CD4-positive, alpha-beta T cell treated with Interferon gamma for 1 hour (primary cell): ENCODE data around the gene MACROH2A1.

Experiments
- DNase-seq: peaks from one replicate; pipeline ENCODE4 v3.0.0-alpha.2; 2020

The MACROH2A1 gene

GRCh38 chr5:135350536-135350935 lies 48.5 kb downstream of the MACROH2A1 start:
- DNase-seq, result no peak

- no peak for DNase-seq
Observed at GRCh38 chr5:135349886-135350285, 49.1 kb downstream of the MACROH2A1 start.

GRCh38 chr5:135349451-135349850 lies 49.6 kb downstream of the MACROH2A1 start:
- no peak for DNase-seq

DNA sequence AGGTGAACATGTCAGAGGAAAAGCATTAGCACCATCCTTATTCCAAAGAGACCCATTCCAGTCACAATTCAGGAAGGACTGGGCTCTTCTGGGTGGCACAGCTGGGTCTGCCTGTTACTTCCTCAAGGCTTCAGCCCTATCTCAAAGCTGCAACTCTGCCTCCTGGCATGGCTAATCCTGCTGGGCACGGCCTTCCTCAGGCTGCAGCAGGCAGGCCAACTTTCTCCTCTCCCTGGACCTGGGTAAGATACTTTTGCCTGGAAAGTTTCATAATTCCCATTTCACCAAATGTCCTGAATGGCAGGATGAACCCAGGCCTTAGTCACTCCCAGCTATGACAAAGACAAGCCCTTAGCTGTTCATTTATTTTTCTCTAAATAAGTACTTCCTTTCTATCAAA lies 50.1 kb downstream of the MACROH2A1 start:
- DNase-seq, result no peak

GRCh38 chr5:135347392-135347791 lies 51.6 kb downstream of the MACROH2A1 start:
- no peak for DNase-seq

DNA sequence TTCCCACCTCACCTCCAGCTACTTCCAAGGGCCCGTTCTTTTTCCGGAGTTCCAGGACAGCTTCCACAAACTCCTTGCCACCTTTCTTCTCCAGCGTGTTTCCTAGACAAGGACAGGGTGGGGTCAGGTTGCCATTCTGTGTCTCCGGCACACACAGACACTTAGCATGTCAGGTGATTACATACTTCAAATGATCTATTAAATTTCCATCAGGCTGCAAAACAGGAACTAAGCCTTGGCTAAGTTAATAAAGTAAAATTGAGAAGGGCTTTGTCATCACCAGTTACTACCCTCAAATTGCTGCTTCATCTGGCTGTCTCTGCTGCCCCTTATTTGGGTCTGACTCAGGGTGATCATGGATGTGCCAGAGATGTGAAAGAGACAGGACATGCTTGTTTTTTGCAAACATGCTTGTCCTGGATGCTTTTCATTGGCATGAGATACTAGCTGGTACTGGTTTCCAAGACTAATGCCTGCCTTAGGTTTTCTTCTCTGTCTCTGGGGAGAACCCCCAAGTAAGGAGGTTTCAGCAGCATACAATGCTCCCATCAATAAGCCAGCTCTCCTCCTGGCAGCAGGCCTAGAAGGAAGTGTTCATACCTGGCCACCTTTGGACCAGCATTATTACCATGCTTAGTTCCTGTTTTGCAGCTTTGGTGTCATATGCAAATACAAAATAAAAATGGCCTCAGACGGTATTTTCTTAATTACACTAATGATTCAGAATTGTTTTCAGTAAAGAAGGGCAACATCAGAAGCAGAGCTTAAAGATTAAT lies 52.9 kb downstream of the MACROH2A1 start:
- no peak for DNase-seq

- no peak for DNase-seq
Observed at GRCh38 chr5:135344349-135344748, 54.7 kb downstream of the MACROH2A1 start.

DNA sequence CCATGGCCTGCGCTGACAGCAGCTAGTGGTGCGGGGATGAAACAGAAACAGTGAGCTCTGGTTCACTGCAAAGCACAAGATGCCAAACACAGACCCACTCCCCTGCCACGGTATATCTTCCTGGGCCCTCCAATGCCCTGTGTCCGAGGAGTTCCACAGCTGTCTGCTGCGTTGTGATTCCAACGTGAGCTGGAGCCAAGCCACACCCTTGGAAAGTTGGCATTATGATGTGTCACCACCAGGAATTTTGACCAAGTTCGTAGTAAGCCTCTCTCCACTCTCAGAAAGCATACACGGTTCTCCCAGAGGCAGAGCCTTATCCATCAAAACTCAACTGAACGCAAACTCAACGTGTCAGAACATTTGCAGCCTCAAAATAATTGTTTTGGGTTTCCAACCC lies 55.6 kb downstream of the MACROH2A1 start:
- no peak for DNase-seq

- no peak for DNase-seq
Observed at GRCh38 chr5:135342551-135342875, 56.5 kb downstream of the MACROH2A1 start.

DNA sequence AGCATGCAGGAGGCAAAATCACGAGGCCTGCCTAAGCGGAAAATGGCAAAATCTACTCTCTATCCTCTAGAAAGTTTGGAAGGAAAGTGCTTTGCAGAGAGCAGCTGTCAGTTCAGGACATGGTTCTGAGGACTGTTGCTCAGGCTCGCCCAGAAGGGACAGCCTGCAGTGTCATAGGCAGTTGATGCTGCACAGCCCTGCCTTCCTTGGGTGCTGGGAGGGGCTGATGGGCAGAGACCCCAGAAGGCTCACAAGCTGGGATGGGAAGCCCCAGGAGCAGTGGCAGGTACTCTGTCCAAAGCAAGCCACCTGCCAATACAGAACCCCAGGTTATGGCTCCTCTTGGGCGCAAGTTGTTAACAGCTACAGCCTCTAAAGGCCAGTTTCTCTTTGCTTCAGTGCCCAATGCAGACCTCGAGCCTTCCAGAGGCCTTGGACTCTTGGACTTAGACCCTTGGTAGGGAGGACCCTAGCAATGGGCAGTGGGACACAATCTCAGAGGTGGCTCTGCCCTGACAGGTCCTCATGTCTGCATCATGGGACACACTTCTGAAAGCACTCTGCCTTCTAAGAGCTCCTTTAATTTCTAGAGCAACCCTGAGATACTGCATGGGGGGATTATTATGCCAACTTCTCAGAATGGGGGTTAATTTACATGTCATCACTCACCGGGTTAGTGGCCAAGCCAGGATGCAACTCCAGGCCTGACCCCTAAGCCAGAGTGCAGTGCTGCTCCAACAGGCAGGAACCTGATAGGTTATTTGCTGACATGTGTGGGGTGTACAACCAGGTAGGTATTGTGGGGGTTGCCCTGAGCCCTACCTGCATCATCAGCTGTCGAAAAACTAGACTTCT lies 57.1 kb downstream of the MACROH2A1 start:
- DNase-seq, result no peak

DNA sequence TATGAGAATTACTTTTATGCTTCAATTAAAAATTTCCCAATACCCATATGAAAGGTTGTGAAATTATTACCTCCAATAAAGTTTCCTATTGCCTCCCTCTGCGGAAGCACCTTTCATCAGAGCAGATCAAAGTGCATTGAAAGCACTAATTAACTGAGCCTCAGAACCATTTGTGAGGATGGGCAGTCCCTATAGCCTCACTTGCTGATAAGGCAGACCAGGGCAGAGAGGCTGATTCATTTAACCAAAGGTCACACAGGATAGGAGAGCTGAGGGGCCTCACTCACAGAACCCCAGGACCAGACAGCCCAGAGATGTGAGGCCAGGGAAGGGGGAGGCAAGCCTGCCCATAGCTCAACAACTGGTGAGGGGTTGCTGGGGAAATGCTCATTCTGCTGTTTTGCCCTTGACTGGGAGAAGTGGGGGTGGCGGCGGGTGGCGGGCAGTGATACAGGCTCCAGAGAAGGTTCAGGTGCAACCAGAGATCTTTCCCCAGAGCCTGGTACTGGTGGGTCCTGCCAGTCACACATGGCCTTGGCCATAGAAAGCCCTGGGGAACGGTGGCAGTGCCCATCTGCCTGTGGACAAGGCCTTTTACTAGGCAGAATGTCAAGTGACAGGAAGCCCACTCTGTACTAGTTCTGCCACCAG lies 57.9 kb downstream of the MACROH2A1 start:
- DNase-seq, result no peak

DNA sequence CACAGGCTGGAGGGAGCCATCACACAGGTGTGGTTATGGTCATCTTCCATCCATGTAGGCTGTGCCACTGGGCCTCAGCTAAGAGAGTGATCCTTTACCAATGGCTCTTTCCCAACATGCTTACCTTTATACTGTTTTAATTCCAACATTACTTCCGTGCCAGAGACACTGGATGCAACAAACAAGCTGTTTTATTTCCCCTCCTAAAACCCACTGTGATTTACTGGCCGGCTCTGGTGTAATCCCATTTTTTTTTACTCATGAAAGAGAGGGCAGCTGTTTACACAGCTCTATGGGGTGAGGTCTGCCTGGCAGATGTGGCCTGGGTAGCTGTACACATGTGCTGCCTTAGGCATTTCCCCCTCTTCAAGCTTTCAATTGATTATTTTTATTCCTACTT lies 58.5 kb downstream of the MACROH2A1 start:
- no peak for DNase-seq

- DNase-seq, result no peak
Observed at GRCh38 chr5:135339623-135340022, 59.4 kb downstream of the MACROH2A1 start.

DNA sequence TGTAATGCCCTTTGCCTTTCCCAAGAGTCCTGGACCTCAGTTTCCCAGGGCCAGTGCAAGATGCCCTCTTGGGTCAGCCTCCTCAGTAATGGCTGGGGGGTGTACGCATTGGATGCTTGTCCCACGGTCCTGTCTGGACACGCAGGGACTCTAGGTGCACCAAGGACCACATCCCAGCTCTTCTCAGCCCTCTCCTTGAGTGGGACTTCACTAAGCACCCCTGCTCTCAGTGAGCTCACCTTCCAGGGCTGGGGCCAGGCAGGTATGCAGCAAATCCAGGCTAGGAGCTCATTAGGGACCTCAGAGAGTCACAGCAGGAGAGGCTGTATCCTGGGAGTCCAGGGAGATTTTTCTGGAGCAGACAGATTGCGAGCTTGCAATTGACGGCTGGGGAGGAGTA lies 59.8 kb downstream of the MACROH2A1 start:
- no peak for DNase-seq

GRCh38 chr5:135337064-135337463 lies 62.0 kb downstream of the MACROH2A1 start:
- no peak for DNase-seq

DNA sequence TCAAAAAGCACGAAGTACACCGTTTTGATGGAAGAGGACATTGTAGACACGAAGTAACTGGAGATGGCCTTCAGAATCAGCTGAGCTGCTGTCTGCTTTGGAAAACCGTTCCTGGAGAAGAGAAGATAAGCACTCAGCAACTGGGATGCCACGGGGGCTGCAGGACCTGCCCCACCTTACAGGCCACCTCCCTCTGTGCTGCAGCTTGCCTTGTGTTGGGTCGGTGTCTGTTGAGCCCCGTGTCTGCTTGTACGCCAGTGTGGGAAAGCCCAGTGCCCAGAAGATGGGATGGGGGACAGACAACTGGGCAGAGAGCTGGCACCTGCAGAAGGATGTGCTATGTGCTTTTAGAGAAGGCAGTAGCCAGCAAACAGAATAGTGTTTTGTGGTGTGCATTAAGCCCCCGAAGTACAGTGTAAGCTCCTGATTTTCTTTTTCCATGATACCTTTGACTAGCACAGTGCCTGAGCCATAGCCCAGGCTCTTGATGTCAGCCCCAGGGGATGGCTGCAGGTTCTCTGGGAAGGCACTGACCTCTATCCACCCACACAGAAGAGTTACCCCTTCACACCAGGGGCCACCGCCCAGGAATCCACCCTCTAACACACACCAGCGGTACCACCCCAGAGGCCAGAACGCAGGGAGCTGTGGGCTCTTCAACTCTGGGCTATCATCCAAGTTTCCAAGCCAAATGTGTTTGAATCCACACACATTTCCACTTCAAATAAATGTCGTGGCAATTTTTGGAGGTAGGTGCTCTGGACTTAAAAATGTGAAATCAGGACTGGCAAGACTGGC lies 63.8 kb downstream of the MACROH2A1 start:
- no peak for DNase-seq

DNA sequence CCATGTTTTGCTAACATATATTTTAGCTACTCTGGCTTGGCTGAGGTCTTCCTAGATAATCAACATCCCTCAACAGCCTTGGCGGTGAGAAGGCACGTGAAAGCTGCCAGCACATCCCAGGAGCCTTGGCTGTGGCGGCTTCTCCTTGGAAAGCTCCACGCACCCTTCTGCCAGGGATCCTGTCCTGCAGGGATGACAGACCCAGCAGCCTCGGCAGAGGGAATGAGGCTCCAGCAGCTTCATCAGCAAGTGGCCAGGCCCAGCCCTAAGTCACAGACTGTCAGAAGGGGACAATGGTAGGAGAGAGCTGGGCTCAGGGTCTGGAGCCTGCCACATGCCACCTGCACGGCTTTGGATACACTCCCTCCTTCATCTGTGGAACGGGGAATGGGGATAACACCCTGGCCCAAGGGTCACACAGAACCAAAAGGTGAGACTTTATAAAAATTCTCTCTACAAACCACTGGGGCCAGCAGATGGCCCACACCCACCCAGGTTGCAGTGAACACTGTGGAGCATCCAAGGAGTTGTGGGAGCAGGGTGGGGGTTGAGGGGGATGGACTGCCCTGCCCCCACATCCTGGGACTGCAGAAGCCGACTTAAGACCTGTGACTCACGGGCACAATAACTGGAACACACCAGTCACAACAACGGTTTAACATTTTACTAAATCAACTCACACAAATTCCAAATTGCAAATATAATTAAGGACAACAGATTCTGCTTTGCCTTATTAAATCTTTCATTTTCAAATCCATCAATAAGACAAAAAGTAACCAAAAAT lies 65.1 kb downstream of the MACROH2A1 start:
- DNase-seq, result no peak

DNA sequence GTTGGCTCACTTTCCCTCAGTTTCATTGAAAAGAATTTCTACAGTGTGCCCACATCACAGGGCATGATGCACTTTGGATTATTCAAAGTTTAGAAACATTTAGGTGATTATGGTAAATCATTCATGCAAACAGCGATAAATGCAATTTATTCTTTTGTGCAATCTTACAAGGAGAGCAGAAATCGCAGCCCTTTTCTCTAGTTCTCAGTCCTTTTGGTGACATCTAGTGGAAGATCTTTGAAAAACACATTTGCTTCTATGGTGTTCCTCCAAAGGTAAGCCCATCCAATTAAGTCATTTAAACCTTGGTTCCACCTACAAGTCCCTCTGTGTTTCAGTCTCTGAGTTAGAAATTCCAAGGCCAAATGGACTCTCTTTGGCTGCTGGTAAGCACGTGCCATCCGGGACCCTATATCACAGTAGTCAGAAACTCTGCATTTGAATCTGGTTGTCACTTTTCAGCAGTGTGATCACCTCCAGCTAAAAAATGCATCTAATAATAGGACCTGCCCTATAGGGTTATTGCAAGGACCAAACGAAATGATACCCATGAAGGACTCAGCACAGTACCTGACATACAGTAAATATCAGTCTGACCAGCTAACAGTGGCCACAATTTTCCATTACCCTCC lies 66.4 kb downstream of the MACROH2A1 start:
- no peak for DNase-seq

- no peak for DNase-seq
Observed at GRCh38 chr5:135331612-135332011, 67.4 kb downstream of the MACROH2A1 start.

GRCh38 chr5:135330798-135331096 lies 68.3 kb downstream of the MACROH2A1 start:
- no peak for DNase-seq

DNA sequence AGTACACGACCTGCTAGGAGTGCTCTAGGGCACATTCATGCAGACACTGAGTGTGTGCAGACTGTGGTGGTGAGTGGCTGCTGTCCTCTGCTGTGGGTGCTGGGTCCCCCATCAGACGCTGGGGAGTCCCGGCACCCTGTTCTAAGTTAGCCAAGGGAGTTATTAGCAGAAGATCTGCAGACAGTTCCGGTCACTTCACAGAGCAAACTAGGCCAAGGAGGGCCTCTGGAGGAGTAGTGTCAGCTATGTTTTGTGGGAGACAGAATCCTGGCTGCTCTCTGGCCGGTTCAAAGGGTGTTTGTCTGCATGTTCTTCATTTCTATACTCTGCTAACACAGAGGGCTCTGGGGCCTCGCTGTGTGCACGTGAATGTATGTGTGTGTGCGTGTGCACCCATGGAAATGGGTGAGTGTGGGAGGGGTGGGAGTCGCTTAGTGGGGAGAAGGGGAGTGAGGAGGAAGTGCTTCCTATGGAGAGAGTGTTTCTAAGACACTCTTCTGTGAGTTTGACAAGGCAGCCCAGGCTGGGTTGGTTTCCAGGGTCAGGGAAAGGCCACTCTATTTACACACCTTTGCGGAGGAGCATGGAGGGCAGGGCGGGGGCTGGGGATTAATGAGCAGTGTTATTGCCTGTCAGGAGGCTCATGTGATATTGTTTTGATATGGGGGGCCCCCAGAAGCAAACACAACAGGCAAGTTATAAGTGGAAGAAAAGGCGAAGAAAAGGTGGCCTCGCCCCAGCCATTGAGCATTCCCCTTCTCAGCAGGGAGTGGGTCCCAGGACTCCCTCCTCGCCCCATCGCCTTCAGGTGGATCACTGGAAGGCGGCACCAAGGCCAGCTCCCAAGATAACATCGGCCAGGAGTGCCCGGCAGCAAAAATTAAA lies 68.9 kb downstream of the MACROH2A1 start:
- DNase-seq, result no peak
